Stimulated activated CD4-positive, alpha-beta T cell treated with anti-CD3 and anti-CD28 coated beads, Interleukin-15, amount 100 ng/mL, for 48 hours (primary cell): ENCODE data around the gene NFATC2.

Source experiments
- DNase-seq, 2 donors: peaks; one replicate each; pipeline ENCODE4 v3.0.0-alpha.2; 2020; ENCODE audit warnings: low read depth in 2 of 2

NFATC2 gene

DNA sequence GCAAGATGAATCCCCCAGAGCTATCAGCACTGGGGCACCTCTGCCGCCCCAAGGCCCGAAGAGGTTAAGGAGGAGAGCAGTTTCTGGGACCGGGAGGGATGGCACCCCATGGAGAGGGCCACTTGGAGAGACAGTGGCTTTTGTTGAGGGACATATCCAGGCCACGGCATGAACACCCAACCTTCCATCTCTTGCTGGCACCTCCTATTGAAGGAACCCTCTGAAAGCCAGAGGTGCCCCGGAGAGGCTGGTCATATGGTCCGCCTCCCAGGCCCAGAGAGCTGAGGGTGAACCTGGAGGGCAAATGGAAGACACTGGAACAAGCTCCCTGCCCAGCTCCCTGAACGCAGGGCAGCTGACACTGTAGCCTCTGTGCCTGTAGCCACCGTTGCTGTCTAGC, 167.0 kb downstream of the NFATC2 start:
- no peak for DNase-seq

DNA sequence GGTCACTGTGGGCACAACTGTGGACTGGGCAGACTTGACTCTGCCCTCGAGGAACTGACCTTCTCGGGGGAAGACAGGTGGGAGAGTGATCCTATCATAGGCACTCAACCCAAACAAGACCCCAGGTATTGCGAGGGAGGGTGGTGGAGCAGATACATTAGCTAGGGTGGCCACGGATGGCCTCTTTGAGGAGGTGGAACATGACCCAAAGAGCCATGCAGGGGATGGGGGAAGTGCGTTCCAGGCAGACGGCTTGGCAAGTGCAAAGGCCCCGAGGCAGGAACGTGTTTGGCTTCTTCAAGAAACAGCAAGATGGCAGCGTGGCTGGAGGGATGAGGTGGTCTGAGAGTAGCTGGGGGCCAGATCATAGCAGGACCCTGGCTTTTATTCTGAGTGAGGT, 167.6 kb downstream of the NFATC2 start:
- DNase-seq = no peak

DNA sequence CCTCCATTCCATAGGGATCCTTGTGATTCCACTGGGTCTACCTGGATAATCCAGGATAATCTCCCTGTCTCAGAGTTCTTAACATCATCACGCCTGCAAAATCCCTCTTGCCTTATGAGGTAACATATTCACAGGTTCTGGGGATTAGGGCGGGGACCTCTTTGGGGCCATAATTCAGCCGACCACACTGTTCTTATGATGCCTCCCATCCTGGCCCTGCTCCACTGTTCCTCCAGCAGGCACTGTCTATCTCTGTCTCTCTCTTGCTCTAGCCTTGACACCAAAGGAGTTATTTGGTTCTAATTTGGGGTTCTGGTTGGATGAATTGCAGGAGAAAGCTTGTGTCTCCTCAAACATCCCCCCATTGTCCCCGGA, 168.1 kb downstream of the NFATC2 start:
- no peak for DNase-seq

DNA sequence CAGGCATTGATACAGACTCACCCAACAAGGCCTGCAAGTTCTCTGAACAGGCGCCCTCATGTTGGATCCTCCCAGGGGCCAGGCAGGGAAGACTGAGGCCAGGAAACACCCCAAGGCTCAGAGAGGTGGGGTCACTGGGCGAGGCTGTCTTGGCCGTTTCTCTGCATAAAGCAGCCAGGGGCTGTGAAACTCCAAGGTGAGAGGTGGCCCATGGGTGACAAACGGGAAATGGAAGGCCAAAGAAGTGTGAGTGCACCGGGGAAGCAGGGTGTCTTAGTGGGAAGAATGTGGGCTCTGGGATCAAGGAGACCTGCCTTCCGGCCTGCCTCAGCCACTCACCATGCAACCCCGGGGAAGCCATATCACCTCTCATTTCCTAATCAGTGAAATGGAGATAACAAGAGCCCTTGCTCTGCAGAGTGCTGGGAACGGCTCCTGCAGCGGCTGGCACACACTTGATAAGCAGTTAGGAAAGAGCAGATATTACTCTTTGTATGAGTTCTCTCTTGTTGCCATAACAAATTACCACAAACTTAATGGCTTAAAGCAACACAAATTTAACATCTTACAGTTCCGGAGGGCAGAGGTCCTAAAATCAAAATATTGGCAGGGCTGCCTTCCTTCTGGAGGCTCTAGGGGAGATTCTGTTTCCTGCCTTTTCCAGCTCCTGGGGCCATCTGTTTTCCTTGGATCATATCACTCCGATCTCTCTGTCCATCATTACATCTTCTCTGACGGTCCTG, 168.6 kb downstream of the NFATC2 start:
- no peak for DNase-seq

- no peak for DNase-seq
Observed at GRCh38 chr20:51372966-51373365, 169.6 kb downstream of the NFATC2 start.

- DNase-seq = peak; percentile 22 to 38
Observed at GRCh38 chr20:51372176-51372803, 170.2 kb downstream of the NFATC2 start.

- no peak for DNase-seq
Observed at GRCh38 chr20:51371720-51372119, 170.8 kb downstream of the NFATC2 start.

DNA sequence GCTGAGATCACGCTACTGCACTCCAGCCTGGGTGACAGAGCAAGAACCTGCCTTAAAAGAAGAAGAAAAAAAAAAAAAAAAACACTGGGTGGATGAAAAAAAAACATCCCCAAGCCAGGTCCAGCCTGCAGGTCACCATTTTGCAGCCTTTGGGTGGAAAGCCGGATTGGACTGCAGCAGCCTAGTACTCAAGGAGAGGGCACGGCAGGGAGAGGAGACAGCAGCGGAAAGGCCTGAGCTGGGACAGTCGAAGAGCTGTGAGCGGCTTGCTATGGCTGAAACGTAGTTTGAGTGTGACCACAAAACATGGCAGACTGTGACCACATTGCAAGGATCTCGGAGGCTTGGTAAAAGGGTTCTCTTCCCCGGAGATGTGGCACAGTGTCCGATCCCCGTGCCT, 173.0 kb downstream of the NFATC2 start:
- DNase-seq = no peak

DNA sequence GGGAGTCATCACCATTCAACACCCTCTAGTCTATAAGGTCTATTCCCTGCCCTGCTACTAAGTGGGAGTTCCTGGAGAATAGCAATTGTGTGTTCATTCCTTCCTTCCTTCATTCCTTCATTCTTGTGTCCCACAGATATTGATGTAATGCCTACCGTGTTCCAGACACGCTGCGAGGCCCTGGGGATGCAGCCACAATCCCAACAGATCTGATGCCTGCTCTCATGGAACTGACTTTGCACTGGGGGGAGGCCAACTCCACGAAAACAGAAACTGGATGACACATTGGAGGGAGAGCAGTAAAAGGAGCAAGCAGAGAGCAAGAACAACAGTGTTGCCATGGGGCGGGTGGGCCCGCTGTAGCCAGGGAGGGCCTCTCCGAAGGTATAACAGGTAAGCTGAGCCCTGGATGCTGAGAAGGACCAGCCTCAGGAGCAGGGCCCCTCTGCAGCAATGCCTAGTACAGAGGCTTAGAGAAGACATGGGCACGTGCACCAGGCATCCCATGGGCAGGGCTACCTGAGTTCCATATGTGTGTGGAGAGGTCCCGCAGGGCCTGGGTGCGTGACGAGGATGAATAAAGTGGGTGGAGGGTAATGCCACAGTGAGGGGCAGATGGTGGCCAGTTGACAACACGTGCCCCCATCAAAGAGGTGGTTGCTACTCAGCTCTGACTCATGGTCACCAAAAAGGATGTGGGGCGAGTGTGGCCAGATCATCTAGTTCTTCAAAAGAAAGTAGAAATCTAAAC, 173.9 kb downstream of the NFATC2 start:
- no peak for DNase-seq

DNA sequence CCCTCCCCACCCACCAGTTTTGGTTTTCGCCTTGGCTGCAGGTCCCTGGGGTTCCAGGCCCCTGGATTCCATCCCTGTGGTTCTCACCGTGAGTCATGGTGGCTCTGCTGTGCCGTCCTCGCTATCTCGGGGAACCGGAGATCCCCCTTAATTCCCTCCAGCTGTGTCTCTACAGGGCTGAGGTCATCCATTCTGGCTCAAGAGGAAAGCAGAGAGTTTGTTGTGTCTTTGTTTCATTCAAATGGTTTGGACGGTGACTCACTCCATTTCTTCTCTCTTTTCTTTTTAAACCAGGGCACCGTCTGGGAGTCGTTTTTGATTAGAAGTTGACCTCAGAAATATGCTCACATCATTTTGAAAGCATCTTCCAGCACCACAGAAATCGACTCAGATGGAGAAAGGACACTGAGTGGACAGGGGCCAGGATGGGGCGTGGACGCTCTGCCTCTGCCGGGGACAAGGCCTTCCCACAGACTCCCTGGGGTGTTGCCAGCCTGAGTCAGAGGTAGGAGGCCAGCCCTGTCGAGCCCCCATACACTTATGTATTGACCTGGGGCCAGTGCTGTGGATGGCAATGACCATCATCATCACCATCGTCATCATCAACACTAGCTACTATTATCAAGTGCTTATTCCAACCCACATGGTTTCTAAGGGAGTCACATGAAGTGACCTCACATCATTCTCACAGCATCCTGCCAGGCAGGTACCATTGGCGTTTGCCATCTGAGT, 176.2 kb downstream of the NFATC2 start:
- DNase-seq = no peak

- DNase-seq = no peak
Observed at GRCh38 chr20:51365670-51366069, 176.8 kb downstream of the NFATC2 start.

DNA sequence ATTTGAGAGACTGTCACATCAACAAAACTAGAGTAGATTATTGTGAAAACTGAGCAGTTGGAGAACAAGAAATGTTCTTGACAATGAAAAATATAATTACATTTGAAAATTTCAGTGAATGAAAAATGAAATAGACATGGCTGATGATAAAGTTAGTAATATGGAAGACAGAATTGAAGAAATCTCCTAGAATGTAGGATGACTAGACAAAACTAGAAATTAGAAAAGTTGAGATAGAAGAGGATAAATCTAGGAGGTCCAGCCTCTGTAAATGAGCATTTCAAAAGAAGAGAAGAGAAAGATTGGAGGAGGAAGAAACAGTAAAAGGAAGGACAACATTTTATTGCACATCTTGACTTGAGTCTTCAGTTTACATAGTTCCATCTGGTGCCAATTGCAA, 178.7 kb downstream of the NFATC2 start:
- no peak for DNase-seq

DNA sequence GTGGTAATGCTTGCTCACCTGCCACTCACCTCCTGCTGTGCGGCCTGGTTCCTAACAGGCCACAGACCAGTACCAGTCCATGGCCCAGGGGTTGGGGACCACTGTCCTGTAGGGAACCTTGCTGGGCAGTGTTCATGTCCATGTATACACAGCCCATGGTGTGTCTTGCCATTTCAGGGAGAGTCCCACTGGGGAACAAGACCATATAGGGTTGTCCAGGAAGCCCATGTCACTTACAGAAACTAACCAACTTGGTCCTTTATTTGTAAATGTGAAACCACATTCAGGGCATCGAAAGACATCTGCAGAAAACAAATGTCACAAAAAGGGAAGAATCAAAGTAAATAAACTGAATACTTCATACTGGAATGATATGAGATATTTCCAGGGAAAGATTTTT, 179.1 kb downstream of the NFATC2 start:
- DNase-seq = no peak

- DNase-seq = no peak
Observed at GRCh38 chr20:51362254-51362653, 180.3 kb downstream of the NFATC2 start.

DNA sequence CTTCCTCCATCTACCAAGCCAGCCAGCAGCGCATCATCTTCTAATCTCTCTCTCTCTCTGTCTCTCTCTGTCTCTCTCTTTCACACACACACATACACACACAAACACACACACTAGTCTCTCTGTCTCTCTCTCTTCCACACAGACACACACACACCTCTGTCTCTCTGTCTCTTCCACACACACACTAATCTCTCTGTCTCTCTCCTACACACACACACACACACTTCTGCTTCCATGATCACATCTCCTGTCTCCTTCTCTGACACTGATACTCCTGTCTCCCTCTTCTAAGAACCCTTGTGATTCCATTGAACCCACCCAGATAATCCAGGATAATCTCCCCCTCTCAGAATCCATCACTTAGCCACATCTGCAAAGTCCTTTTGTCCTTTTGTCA, 181.3 kb downstream of the NFATC2 start:
- DNase-seq = no peak

GRCh38 chr20:51360451-51361201, 181.9 kb downstream of the NFATC2 start:
- DNase-seq = no peak

DNA sequence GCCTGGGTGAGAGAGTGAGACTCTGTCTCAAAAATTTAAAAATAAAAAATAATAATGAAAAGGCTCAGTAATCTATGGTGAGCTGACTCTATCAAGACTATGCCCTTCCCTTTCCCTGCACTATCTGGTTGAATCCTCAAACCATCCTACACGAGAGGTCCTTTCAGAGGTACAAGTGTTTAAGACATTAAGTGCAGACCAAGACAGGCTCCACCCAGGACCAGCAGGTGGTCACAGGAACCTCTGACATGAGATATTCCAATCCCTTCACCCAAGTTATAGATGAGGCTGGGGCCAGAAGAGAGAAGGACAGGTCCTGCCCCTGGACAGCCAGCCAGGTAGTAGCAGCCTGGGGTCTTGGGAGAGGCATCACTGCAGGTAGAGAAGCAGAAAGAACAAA, 182.6 kb downstream of the NFATC2 start:
- no peak for DNase-seq

DNA sequence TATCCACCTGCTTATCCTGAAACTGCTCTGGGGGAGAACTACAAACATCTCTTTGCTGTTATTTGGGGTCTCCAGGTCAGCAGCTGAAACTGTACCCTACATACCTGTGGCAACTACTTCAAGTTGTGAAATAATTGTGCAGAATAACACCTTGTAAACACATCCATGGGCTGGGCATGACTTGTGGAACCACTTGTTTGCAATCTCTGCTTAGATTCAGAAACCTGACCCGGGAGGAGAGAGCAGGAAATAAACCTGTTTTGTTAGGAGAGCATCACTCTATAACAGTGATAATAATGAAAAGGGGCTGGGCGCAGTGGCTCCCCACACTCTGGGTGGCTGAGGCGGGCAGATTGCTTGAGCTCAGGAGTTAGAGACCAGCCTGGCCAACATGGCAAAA, 183.1 kb downstream of the NFATC2 start:
- no peak for DNase-seq

- DNase-seq = no peak
Observed at GRCh38 chr20:51358032-51358724, 184.3 kb downstream of the NFATC2 start.

DNA sequence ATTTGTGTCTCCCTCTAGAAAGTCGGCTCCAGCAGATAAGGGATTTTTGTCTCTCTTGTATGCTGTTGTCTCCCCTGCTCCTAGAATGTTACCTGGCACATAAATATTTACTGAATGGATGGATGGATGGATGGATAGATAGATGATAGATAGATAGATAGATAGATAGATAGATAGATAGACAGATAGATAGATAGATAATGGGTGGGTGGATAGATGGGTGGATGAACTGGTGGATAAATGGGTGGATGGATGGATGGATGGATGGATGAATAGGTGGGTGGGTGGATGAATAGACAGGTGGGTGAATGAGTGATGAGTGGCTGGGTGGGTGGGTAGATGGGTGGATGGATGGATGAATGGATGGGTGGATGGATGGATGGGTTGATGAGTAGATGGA, 185.0 kb downstream of the NFATC2 start:
- DNase-seq = no peak

GRCh38 chr20:51356871-51357270, 185.6 kb downstream of the NFATC2 start:
- no peak for DNase-seq
